GM12872 (cell line): ENCODE measurements around the gene KRTAP5-1.
A peak's percentile ranks its signal among the peaks of the same experiment; 100 is the strongest.

ENCODE experiments used
- TF ChIP-seq, protein P1 (sequence below): IDR thresholded peaks from 3 replicates; pipeline ENCODE4 v1.5.1; 2011; ENCODE audit warnings: low read depth, mild to moderate bottlenecking, low read length, moderate library complexity; ENCODE audit not compliant: insufficient read depth

KRTAP5-1 gene

DNA sequence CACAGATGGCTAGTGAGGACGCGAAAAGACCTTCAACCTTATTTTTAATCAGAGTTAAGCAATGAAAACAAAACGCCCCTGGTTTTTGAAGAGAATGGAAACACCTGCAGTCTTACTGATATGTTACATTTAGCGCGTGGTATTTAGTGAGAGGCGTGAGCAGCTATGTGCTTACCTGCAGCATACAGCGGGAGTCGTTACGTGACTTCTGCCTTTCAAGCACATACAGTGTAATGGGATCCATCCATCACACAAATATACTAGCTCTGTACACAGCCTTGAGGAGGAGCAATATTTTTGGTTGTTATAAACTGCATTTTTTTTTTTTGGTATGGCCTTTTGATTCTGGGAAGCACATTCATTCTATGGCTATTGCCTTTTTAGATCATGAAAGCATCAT, 7.5 kb upstream of the KRTAP5-1 start:
- TF ChIP-seq, protein P1, sequence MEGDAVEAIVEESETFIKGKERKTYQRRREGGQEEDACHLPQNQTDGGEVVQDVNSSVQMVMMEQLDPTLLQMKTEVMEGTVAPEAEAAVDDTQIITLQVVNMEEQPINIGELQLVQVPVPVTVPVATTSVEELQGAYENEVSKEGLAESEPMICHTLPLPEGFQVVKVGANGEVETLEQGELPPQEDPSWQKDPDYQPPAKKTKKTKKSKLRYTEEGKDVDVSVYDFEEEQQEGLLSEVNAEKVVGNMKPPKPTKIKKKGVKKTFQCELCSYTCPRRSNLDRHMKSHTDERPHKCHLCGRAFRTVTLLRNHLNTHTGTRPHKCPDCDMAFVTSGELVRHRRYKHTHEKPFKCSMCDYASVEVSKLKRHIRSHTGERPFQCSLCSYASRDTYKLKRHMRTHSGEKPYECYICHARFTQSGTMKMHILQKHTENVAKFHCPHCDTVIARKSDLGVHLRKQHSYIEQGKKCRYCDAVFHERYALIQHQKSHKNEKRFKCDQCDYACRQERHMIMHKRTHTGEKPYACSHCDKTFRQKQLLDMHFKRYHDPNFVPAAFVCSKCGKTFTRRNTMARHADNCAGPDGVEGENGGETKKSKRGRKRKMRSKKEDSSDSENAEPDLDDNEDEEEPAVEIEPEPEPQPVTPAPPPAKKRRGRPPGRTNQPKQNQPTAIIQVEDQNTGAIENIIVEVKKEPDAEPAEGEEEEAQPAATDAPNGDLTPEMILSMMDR = no peak

DNA sequence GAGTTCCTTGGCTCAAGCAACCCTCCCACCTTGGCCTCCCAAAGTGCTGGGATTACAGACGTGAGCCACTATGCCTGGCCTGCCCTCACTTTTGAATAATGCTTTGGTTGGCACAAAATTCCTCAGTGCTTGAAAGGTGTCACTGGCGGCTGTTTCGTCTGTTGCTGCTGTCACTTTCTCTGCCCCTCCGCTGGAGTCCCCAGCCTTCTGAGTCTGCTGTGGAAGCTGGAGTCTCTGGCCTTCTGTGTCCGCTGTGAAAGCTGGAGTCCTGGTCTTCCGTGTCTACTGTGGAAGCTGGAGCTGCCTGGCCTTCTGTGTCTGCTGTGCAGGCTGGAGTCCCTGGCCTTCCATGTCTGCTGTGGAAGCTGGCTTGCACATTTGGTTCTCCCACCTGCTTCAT, 4.9 kb upstream of the KRTAP5-1 start:
- TF ChIP-seq, protein P1 = no peak

DNA sequence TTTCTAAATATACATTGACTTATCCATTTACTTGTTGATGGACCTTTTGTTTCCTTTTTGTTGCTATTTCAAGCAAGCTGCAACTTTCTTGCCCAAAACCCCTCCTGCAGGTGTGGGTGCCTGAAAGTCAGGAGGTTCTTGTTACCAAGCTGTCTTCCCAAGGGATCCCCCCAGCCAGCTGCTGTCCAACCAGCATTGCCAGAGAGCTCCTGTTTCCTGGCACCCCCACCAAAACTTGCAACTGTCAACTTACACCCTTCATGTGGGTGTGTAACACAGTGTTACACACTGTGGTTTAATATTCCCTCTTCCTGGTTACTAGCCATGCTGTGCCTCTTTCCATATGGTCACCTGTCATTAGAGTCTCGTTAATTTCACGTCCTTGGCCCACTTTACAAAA, 1.6 kb upstream of the KRTAP5-1 start:
- TF ChIP-seq, protein P1 = no peak

DNA sequence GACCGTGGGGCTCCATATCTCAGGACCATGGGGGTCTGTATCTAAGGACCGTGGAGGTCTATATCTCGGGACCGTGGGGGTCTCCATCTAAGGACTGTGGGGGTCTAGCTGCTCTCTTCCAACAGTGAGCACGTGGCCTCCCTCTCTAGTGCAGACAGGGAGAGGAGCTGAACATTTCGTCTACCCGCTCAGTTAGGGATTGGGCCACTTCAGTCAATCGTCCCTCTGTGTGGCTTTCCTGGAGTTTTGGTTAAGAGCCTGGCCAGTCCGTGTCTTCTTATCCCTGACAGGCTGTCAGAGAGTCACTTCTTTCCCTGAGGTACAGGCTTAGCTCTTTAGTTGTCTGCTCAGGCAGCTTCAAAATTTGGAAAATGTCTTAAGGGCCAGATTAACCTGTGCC, 3.1 kb downstream of the KRTAP5-1 start:
- TF ChIP-seq, protein P1 = no peak

DNA sequence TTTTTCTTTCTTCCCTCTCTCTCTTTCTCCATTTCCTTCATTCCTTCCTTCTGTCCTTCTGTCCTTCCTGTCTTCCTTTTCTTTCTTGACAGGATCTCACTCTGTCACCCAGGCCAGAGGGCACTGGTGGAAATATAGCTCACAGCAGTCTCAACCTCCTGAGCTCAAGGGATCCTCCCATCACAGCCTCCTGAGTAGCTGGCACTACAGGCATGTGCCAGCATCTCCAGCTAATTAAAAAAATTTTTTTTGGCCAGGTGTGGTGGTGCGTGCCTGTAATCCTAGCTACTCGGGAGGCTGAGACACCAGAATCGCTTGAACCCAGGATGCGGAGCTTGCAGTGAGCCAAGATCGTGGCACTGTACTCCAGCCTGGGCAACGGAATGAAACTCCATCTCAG, 8.3 kb downstream of the KRTAP5-1 start:
- TF ChIP-seq, protein P1 = no peak

DNA sequence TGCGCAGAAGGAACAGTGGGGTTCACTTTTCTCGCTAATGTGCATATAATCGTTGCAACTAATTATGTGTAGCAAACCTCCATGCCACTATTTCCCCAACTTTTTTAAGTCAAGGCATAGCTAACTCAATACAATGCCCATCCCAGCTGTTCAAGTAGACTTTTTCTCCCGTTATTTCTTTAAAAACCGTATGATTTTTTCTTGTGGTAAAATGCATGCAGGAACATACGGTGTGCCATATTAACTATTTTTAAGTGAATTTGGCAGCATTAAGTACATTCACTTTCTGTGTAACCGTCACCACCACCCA, 10.2 kb downstream of the KRTAP5-1 start:
- TF ChIP-seq, protein P1 = no peak

DNA sequence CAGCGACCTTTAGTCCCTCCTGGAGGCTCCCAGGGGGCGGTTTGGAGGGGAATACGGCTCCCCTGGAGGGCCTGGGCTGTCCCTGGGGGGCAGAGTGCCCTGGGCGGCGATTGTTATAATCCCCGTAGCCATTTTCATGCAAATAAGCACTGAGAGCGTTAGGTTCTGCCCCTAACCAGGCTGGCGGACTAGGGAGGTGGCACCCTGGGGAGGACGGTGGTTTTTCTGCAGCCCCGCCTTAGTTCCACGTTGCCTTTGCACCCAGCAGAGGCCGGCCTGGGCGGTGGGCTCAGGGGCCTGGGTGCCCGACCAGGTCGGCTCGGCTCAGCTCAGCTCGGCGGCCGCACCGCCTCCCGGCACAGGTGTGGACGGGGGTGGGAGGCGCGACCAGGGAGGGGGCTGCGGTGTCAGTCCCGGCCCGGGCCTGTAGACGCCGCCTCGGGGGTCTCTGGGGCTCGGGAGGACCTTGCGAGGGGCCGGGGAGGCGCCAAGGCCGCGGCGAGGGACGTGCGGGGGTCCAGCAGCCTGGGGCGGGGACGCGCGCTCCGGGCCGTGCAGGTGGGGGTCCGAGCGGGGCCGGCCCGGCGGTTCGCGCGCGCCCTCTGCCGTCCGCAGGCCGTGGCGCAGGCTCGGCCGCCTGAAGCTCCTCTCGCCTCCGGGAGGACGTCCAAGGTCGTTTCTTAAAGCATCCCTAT, 10.7 kb downstream of the KRTAP5-1 start:
- TF ChIP-seq, protein P1 = peak; percentile 82

DNA sequence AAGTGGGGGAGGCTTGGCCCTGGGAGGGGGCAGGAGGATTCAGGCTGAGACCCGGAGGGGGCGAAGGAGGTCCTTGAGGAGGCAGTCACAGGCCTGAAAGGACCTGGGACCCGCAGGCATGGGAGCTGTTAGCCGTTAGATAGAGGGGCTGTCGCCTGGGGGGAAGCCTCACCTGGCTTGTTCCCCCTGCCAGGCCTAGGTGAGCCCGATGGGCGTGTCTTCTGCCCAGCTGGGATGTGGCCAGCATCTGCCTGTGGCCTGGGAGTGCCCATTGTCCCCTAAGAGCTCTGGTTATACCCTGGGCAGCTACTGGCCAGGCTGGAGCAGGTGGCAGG, 11.2 kb downstream of the KRTAP5-1 start:
- TF ChIP-seq, protein P1 = no peak
